Myometrial cell (primary cell): ENCODE data around the gene HAO2. TPM values are rescaled to one million over a fixed set of nuclear protein-coding genes. Genes with fewer than 3 reads are reported as not detected.

ENCODE experiments used
- total RNA-seq: library from RNA; depleted of rRNA; stranded (reverse); fragments of >200 nt; gene quantifications from 2 replicates; pipeline ENCODE4 v1.2.3, GENCODE V29; 2015

Gene HAO2
- total RNA-seq = not detected in 2 replicates

DNA sequence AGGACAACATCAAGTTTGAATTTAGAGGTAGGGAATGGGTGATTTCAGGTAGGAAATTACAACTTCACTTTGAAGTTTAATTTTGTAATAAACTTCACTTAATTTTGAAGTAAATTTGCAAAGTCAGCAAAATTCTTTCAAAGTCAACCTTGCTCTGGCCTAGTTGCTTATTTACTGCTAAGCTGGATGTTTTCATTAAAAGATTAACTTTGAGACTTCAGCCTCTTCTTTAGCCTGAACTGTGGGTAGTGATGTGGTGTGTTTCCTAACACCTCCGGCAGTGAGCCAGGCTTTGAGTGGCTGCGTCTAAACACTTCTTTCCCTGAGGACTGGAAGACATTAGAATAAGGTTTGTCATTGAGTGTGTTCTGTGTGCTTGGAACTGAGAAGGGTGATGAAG is at the start of gene HAO2:
Gene HAO2, plus strand, starts transcription at position 232 of the 400 bp plus-strand sequence. CDS start 12,301 bp downstream, outside the sequence.

DNA sequence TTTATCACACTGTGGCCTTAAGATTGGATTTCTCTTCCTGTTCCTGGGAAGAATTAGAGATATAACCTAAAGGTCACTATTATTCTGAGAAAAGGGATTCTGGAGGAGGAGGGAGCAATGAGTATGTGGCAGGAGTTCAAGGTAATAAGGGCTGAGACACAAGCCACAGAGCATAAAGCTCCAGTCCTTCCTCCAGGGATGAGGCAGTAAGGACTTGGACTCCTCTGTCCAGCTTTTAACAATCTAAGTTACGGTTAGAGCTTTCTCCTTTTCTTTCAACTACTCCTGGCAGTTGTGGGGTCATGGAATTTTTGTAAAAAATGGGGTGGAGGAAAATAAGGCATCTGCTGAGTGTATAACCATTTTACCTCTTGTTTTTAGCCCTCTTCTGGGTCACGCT is 46.4 kb downstream of the HAO2 start, which contains the start of gene HSD3B2:
Gene HSD3B2, plus strand, starts transcription at position 201 of the 400 bp plus-strand sequence. CDS start 270 bp downstream, outside the sequence.

Other genes with a start within 250 kb of the HAO2 start
- 13.3 and 15.8 TPM in 2 replicates for gene WARS2, start 228.1 kb upstream of the HAO2 start, total RNA-seq
- not detected in 2 replicates for gene HSD3B2, start 46.4 kb downstream of the HAO2 start, total RNA-seq
- gene HSD3B1, start 138.4 kb downstream of the HAO2 start, total RNA-seq = not detected in 2 replicates